GM12892 (cell line): ENCODE measurements around the gene PHACTR3.

Experiments used
- POLR2A ChIP-seq: IDR thresholded peaks from 2 replicates; pipeline ENCODE4 v1.6.1; 2011; ENCODE audit warnings: low read depth, low read length, control low read depth
- POLR2AphosphoS5 ChIP-seq: IDR thresholded peaks from 2 replicates; pipeline ENCODE4 v1.6.1; 2011; ENCODE audit warnings: low read depth, low read length, control low read depth
- TAF1 ChIP-seq: IDR thresholded peaks from 2 replicates; pipeline ENCODE4 v1.6.1; 2011; ENCODE audit warnings: low read depth, mild to moderate bottlenecking, control low read depth, low read length, borderline replicate concordance

DNA sequence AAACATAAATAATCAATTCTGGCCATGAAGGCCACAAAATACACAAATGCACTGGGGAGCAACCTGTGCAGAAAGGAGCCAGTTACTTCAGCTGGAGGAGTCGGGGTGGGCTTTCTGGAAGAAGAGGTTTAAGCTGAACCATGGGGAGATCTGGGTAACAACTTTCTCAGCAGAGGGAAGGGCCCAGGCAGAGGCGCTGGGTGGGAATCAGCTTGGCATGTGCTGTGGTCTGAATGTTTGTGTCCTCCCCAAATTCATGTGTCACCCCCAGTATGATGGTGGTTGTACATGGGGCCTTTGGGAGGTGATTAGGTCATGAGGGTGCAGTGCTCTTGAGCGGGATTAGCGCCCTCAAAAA, 221.2 kb downstream of the PHACTR3 start:
- no peak for TF ChIP-seq POLR2AphosphoS5
- TF ChIP-seq TAF1 = no peak
- no peak for TF ChIP-seq POLR2A
